C4-2B (cell line): ENCODE measurements around the gene ALPP.

Source experiments
- ZFX ChIP-seq: fragments of 450-650 bp; IDR thresholded peaks from 2 replicates; pipeline ENCODE4 v1.6.1; 2017
- TF ChIP-seq, protein P1 (sequence below): fragments of 450-650 bp; conservative IDR thresholded peaks from 2 replicates; pipeline ENCODE4 v1.5.1; 2017; ENCODE audit warnings: mild to moderate bottlenecking

DNA sequence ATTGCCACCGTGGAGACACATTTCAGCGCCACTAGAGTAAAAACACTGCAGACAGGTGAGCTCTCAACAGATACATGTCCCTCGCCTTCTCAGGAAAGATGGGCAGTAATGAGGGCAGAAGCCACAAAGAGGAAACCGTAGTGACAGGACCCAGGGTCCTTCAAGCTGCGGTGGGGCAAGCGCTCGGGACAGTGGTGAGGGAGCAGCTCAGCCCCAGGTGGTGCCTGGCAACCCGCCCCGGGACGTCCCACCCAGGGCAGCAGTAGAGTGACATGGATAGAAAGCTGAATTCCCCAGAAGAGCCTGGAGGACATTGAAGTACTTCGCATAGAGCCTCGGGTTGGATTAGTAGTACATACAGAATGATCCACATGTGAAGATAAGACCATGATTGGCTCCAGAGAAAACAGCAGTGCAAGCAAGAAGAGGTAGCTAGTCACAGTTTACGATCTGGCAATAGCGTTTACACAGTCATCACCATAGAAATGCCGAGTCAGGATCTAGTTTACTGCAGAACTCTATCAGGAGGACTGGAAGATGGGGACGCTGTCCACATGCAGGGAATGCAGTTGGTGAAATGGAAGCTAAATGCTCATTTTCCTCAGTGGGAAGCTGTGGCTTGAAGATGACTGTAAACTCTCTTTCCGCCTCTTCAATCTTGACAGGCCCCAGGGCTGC lies 37.4 kb upstream of the ALPP start:
- TF ChIP-seq, protein P1, sequence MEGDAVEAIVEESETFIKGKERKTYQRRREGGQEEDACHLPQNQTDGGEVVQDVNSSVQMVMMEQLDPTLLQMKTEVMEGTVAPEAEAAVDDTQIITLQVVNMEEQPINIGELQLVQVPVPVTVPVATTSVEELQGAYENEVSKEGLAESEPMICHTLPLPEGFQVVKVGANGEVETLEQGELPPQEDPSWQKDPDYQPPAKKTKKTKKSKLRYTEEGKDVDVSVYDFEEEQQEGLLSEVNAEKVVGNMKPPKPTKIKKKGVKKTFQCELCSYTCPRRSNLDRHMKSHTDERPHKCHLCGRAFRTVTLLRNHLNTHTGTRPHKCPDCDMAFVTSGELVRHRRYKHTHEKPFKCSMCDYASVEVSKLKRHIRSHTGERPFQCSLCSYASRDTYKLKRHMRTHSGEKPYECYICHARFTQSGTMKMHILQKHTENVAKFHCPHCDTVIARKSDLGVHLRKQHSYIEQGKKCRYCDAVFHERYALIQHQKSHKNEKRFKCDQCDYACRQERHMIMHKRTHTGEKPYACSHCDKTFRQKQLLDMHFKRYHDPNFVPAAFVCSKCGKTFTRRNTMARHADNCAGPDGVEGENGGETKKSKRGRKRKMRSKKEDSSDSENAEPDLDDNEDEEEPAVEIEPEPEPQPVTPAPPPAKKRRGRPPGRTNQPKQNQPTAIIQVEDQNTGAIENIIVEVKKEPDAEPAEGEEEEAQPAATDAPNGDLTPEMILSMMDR = no peak
- TF ChIP-seq ZFX = no peak
